Activated CD4-positive, alpha-beta memory T cell treated with anti-CD3 and anti-CD28 coated beads, Interleukin-2, amount 10 ng/mL, durations not matched to agents 7 days and 5 days (primary cell): ENCODE measurements around the gene GARIN1A. TPM values are rescaled to one million over a fixed set of nuclear protein-coding genes. Genes with fewer than 3 reads are reported as not detected.
A peak's percentile ranks its signal among the peaks of the same experiment; 100 is the strongest.
"Not testable (repeated sequence)": the region's sequence is repeated elsewhere in the genome, so short reads cannot be mapped to it uniquely, and the experiment has no call there.

Experiments used
- CTCF ChIA-PET: fragments of 350-600 bp; sonication (Branson Sonifier 250); formaldehyde crosslinking; loops from one replicate; lab custom pipeline; 2021; ENCODE audit warnings: antibody characterized with exemption, inconsistent platforms; lab: Charles Lee
- POLR2A ChIA-PET: fragments of 350-600 bp; sonication (Branson Sonifier 250); formaldehyde crosslinking; loops from one replicate; lab custom pipeline; 2021; ENCODE audit warnings: antibody characterized with exemption; lab: Charles Lee
- DNase-seq: peaks from one replicate; pipeline ENCODE4 v3.0.0-alpha.2; 2020
- H3K27ac Mint-ChIP-seq: one replicate; pipeline ENCODE4 v1.8.0; 2021; ENCODE audit warnings: mild to moderate bottlenecking, mixed read lengths
- H3K27me3 Mint-ChIP-seq: one replicate; pipeline ENCODE4 v1.8.0; 2021; ENCODE audit warnings: mixed read lengths
- H3K36me3 Mint-ChIP-seq: one replicate; pipeline ENCODE4 v1.8.0; 2021; ENCODE audit warnings: low read depth, mixed read lengths
- H3K4me1 Mint-ChIP-seq: one replicate; pipeline ENCODE4 v1.8.0; 2021; ENCODE audit warnings: mixed read lengths
- H3K4me3 Mint-ChIP-seq: one replicate; pipeline ENCODE4 v1.8.0; 2021; ENCODE audit warnings: mild to moderate bottlenecking, mixed read lengths
- H3K9me3 Mint-ChIP-seq: one replicate; pipeline ENCODE4 v1.8.0; 2021; ENCODE audit warnings: mixed read lengths
- total RNA-seq, 2 experiments: library from RNA; stranded (reverse); gene quantifications; one replicate each; pipeline ENCODE4 v1.2.3, GENCODE V29; 2021

GARIN1A gene
- total RNA-seq, 2 experiments from 2014 or later: 0.25 to 0.35 TPM

- H3K36me3 Mint-ChIP-seq: peaks cover 26% of the 10 kb centered on the region
- H3K9me3 Mint-ChIP-seq: peaks cover 11% of the 10 kb centered on the region
- H3K27ac Mint-ChIP-seq: no peak overlapping the region
- CTCF ChIA-PET: no interaction called here
- DNase-seq: no peak
- H3K4me3 Mint-ChIP-seq: no peak overlapping the region
- no peaks in the 10 kb centered on the region for H3K4me1 Mint-ChIP-seq
- POLR2A ChIA-PET: no interaction called here
- H3K27me3 Mint-ChIP-seq: no peaks in the 10 kb centered on the region
Measured at GRCh38 chr7:128662091-128662490, 10.0 kb upstream of the GARIN1A start.

- H3K4me3 Mint-ChIP-seq, POLR2A ChIA-PET, DNase-seq, CTCF ChIA-PET, H3K27ac Mint-ChIP-seq, H3K4me1 Mint-ChIP-seq, H3K27me3 Mint-ChIP-seq: not testable (repeated sequence)
- H3K36me3 Mint-ChIP-seq: peaks cover 26% of the 10 kb centered on the region
- H3K9me3 Mint-ChIP-seq: peaks cover 11% of the 10 kb centered on the region
Measured at GRCh38 chr7:128663223-128663622, 8.9 kb upstream of the GARIN1A start.

- no peaks in the 10 kb centered on the region for H3K4me1 Mint-ChIP-seq
- POLR2A ChIA-PET: no interaction called here
- peaks cover 22% of the 10 kb centered on the region for H3K36me3 Mint-ChIP-seq
Measured at GRCh38 chr7:128665057-128665456, 7.0 kb upstream of the GARIN1A start.

GRCh38 chr7:128666200-128666599, 5.9 kb upstream of the GARIN1A start:
- CTCF ChIA-PET: interaction anchor here (0.9 to 1.2 kb wide), 2 partner anchors 57 to 240 kb away, joined by 3 to 5 read pairs; no protein-coding TSS in a partner anchor

More at GRCh38 chr7:128665057-128665456, 7.0 kb upstream of the GARIN1A start:
- Mint-ChIP-seq H3K9me3 (peaks cover 11% of the 10 kb centered on the region), H3K27ac (no peak overlapping the region), H3K27me3 (no peaks in the 10 kb centered on the region), H3K4me3 (no peak overlapping the region)
- no peak for DNase-seq
- CTCF ChIA-PET: no interaction called here

GRCh38 chr7:128672927-128673517, 930 bp downstream of the GARIN1A start:
- no peaks in the 10 kb centered on the region for H3K4me1 Mint-ChIP-seq
- no peak overlapping the region for H3K27ac Mint-ChIP-seq
- peak; percentile 24 for DNase-seq
- CTCF ChIA-PET: interaction anchor here (1.3 to 1.9 kb wide), 3 partner anchors 27 to 211 kb away, joined by 3 to 5 read pairs (median 4); partner anchors contain the start of gene CALU
- H3K36me3 Mint-ChIP-seq: no peaks in the 10 kb centered on the region
- POLR2A ChIA-PET: interaction anchor here (1.0 to 1.2 kb wide), 3 partner anchors 66 to 71 kb away, joined by 3 read pairs; partner anchors contain the start of gene CALU
- no peaks in the 10 kb centered on the region for H3K9me3 Mint-ChIP-seq
- peaks cover 16% of the 10 kb centered on the region for H3K27me3 Mint-ChIP-seq
- H3K4me3 Mint-ChIP-seq: no peak overlapping the region

More at GRCh38 chr7:128666200-128666599, 5.9 kb upstream of the GARIN1A start:
- no peaks in the 10 kb centered on the region for H3K4me1 Mint-ChIP-seq
- H3K36me3 Mint-ChIP-seq: peaks cover 15% of the 10 kb centered on the region
- no peak for DNase-seq
- no peak overlapping the region for H3K27ac Mint-ChIP-seq
- peaks cover 7% of the 10 kb centered on the region for H3K9me3 Mint-ChIP-seq
- no peaks in the 10 kb centered on the region for H3K27me3 Mint-ChIP-seq
- no peak overlapping the region for H3K4me3 Mint-ChIP-seq
- POLR2A ChIA-PET: interaction anchor here (0.7 kb wide), 1 partner anchor 44 kb away, joined by 3 read pairs; no protein-coding TSS in a partner anchor

GRCh38 chr7:128673571-128673970, 1.5 kb downstream of the GARIN1A start:
- Mint-ChIP-seq H3K27me3 (peaks cover 16% of the 10 kb centered on the region), H3K4me3 (no peak overlapping the region), H3K27ac (no peak overlapping the region), H3K36me3 (no peaks in the 10 kb centered on the region), H3K9me3 (no peaks in the 10 kb centered on the region), H3K4me1 (no peaks in the 10 kb centered on the region)
- no peak for DNase-seq
- ChIA-PET CTCF (interaction anchor here (1.3 to 1.9 kb wide), 2 partner anchors 26 to 210 kb away, joined by 3 to 4 read pairs; no protein-coding TSS in a partner anchor), POLR2A (interaction anchor here (1.2 kb wide), 1 partner anchor 65 kb away, joined by 3 read pairs; the partner anchor contains the start of gene CALU)

GRCh38 chr7:128676665-128677064, 4.6 kb downstream of the GARIN1A start:
- H3K4me1 Mint-ChIP-seq: no peaks in the 10 kb centered on the region
- no peak overlapping the region for H3K4me3 Mint-ChIP-seq
- peaks cover 16% of the 10 kb centered on the region for H3K27me3 Mint-ChIP-seq
- POLR2A ChIA-PET: no interaction called here
- H3K27ac Mint-ChIP-seq: no peak overlapping the region
- CTCF ChIA-PET: no interaction called here
- DNase-seq: no peak
- no peaks in the 10 kb centered on the region for H3K9me3 Mint-ChIP-seq
- no peaks in the 10 kb centered on the region for H3K36me3 Mint-ChIP-seq

- no peak for DNase-seq
- no peaks in the 10 kb centered on the region for H3K4me1 Mint-ChIP-seq
- ChIA-PET CTCF (no interaction called here), POLR2A (no interaction called here)
- no peaks in the 10 kb centered on the region for H3K36me3 Mint-ChIP-seq
- no peak overlapping the region for H3K4me3 Mint-ChIP-seq
- H3K9me3 Mint-ChIP-seq: no peaks in the 10 kb centered on the region
- no peaks in the 10 kb centered on the region for H3K27me3 Mint-ChIP-seq
- no peak overlapping the region for H3K27ac Mint-ChIP-seq
Measured at GRCh38 chr7:128679920-128680319, 7.8 kb downstream of the GARIN1A start.

GRCh38 chr7:128681794-128682537, 9.9 kb downstream of the GARIN1A start:
- H3K36me3 Mint-ChIP-seq: no peaks in the 10 kb centered on the region
- POLR2A ChIA-PET: no interaction called here
- no peak overlapping the region for H3K27ac Mint-ChIP-seq
- CTCF ChIA-PET: no interaction called here
- no peaks in the 10 kb centered on the region for H3K9me3 Mint-ChIP-seq
- DNase-seq: no peak
- no peaks in the 10 kb centered on the region for H3K27me3 Mint-ChIP-seq
- H3K4me3 Mint-ChIP-seq: no peak overlapping the region
- no peaks in the 10 kb centered on the region for H3K4me1 Mint-ChIP-seq

GRCh38 chr7:128683270-128683669, 11.2 kb downstream of the GARIN1A start:
- H3K27ac Mint-ChIP-seq, H3K4me1 Mint-ChIP-seq, H3K4me3 Mint-ChIP-seq, DNase-seq, H3K9me3 Mint-ChIP-seq, CTCF ChIA-PET, H3K36me3 Mint-ChIP-seq, H3K27me3 Mint-ChIP-seq, POLR2A ChIA-PET: not testable (repeated sequence)

- CTCF ChIA-PET: not testable (repeated sequence)
Measured at GRCh38 chr7:128683738-128684137, 11.6 kb downstream of the GARIN1A start.

GRCh38 chr7:128687131-128687530, 15.0 kb downstream of the GARIN1A start:
- POLR2A ChIA-PET: no interaction called here
- H3K9me3 Mint-ChIP-seq: no peaks in the 10 kb centered on the region
- H3K4me3 Mint-ChIP-seq: no peak overlapping the region
- H3K27ac Mint-ChIP-seq: no peak overlapping the region
- no peaks in the 10 kb centered on the region for H3K4me1 Mint-ChIP-seq
- H3K27me3 Mint-ChIP-seq: peaks cover under 1% of the 10 kb centered on the region
- no peaks in the 10 kb centered on the region for H3K36me3 Mint-ChIP-seq
- CTCF ChIA-PET: no interaction called here
- DNase-seq: no peak

More at GRCh38 chr7:128683738-128684137, 11.6 kb downstream of the GARIN1A start:
- not testable (repeated sequence) for H3K27me3 Mint-ChIP-seq, H3K27ac Mint-ChIP-seq, H3K36me3 Mint-ChIP-seq, H3K4me3 Mint-ChIP-seq, H3K4me1 Mint-ChIP-seq, H3K9me3 Mint-ChIP-seq, DNase-seq
- POLR2A ChIA-PET: interaction anchor here (1.0 kb wide), 1 partner anchor 55 kb away, joined by 3 read pairs; no protein-coding TSS in a partner anchor

- Mint-ChIP-seq H3K4me1 (no peaks in the 10 kb centered on the region), H3K9me3 (no peaks in the 10 kb centered on the region), H3K27me3 (peaks cover 6% of the 10 kb centered on the region), H3K4me3 (no peak overlapping the region), H3K27ac (no peak overlapping the region), H3K36me3 (no peaks in the 10 kb centered on the region)
- ChIA-PET CTCF (no interaction called here), POLR2A (no interaction called here)
- no peak for DNase-seq
Measured at GRCh38 chr7:128688492-128688891, 16.4 kb downstream of the GARIN1A start.
